ENCODE data around the gene MAPKAP1.

The MAPKAP1 gene

DNA sequence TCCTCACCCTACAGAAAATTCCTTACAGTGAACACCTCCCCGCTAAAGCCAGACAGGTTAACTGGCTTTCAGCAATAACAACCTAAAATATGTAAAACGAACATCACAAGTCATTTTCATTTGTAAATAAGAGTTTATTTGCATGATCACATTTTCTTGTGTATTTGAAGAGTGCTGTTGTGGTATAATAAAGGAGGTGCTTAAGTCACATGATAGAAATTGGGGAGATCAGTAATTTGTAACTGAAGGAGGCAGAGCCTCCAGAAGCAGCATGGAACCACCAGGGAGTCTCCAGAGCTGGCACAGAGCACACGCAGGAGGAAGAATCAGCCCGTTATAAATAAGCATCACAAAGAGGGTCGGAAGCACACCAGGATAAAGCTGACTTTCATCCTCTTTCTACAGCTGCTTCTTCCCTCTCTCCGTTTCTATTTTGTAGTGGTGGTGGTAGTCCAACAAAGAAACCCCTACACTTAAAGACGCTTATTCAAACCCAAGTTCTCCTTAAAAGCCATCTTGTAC is 210.6 kb downstream of the MAPKAP1 start:
- Histone ChIP-seq H2AFZ (ENCODE audit: low read length) (no peak overlapping the region), H3F3A (ENCODE audit: insufficient read depth, low read length) (no peaks in the 10 kb centered on the region), H3K79me2 (ENCODE audit: insufficient read depth, low read length) (no peaks in the 10 kb centered on the region), H3K27ac (ENCODE audit: low read depth, low read length, poor library complexity, severe bottlenecking) (no peak overlapping the region), H3K27me3 (ENCODE audit: insufficient read depth, low read length) (no peaks in the 10 kb centered on the region), H3K36me3 (ENCODE audit: insufficient read depth, low read length) (no peaks in the 10 kb centered on the region), H3K4me1 (ENCODE audit: insufficient read depth, low read length, severe bottlenecking) (peaks cover 8% of the 10 kb centered on the region), H3K9ac (ENCODE audit: low read length) (no peak overlapping the region), H3K4me3 (ENCODE audit: low read depth, low read length, poor library complexity, severe bottlenecking) (no peak overlapping the region), H4K20me1 (ENCODE audit: insufficient read depth, low read length) (no peaks in the 10 kb centered on the region), H3K9me3 (ENCODE audit: low read length) (no peaks in the 10 kb centered on the region), H3K4me2 (ENCODE audit: low read length) (no peak overlapping the region), H3K9me2 (ENCODE audit: low read depth, low read length) (no peaks in the 10 kb centered on the region)
- TF ChIP-seq CTCF (IDR thresholded peaks at IDR 0.05; ENCODE audit: low read length): no peak
- TF ChIP-seq EZH2 (IDR thresholded peaks at IDR 0.05; ENCODE audit: borderline replicate concordance, low read length): no peak

DNA sequence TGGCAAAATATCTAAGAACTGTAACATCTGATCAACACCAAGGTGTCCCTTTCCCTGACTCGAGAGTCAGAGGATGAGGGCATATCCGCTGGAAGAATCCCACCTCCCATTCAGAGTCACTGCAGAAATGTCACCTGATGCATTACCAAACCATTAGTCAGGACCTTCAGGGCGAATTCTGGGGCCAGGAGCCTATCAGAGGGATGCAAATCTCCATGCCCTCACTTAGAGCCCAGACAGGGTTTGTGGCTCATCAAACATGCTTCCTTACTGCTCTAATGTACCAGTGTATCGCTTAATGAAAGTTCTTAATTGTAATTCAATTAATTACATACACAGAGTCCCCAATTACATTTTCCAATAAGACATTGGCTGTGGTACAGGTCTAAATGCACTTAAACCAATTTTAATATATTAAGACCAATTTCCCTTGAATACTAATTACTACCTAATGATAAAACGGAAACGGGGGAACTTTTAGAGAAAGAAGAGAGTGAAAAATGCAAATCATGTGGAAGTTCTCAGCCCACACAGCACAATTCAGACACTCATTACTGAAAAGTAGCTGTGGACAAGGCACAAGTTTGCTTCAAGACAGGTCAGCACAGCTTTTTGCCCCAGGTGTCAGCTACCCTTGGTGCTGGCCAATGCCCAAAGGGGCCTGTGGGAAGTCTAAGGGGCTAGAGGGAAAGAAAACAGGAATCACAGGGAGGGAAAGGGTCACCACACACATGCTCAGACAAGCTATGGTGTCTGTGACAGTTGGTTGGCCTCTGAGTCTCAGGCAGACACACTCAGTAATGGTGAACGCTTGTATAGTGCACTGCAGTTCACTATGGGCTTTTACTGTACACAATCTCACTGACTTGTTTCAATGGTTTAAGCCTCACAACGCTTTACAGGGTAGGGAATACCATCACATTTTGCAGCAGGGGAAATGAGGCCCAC is 211.6 kb downstream of the MAPKAP1 start:
- Histone ChIP-seq H3K9me3 (ENCODE audit: low read length) (no peaks in the 10 kb centered on the region), H3K27ac (ENCODE audit: low read depth, low read length, poor library complexity, severe bottlenecking) (no peak overlapping the region), H3K4me2 (ENCODE audit: low read length) (no peak overlapping the region), H4K20me1 (ENCODE audit: insufficient read depth, low read length) (no peaks in the 10 kb centered on the region), H3K36me3 (ENCODE audit: insufficient read depth, low read length) (no peaks in the 10 kb centered on the region), H3K9me2 (ENCODE audit: low read depth, low read length) (no peaks in the 10 kb centered on the region), H3K79me2 (ENCODE audit: insufficient read depth, low read length) (no peaks in the 10 kb centered on the region), H3K4me3 (ENCODE audit: low read depth, low read length, poor library complexity, severe bottlenecking) (no peak overlapping the region), H3K9ac (ENCODE audit: low read length) (no peak overlapping the region), H3K4me1 (ENCODE audit: insufficient read depth, low read length, severe bottlenecking) (peaks cover 8% of the 10 kb centered on the region), H3K27me3 (ENCODE audit: insufficient read depth, low read length) (no peaks in the 10 kb centered on the region), H2AFZ (ENCODE audit: low read length) (no peak overlapping the region), H3F3A (ENCODE audit: insufficient read depth, low read length) (no peaks in the 10 kb centered on the region)
- TF ChIP-seq EZH2 (IDR thresholded peaks at IDR 0.05; ENCODE audit: borderline replicate concordance, low read length): no peak
- TF ChIP-seq CTCF (IDR thresholded peaks at IDR 0.05; ENCODE audit: low read length): no peak

GRCh38 chr9:125494653-125494915 is 212.4 kb downstream of the MAPKAP1 start:
- Histone ChIP-seq H3K27ac (ENCODE audit: low read depth, low read length, poor library complexity, severe bottlenecking) (no peak overlapping the region), H4K20me1 (ENCODE audit: insufficient read depth, low read length) (no peaks in the 10 kb centered on the region), H3K9me3 (ENCODE audit: low read length) (no peaks in the 10 kb centered on the region), H2AFZ (ENCODE audit: low read length) (no peak overlapping the region), H3K9ac (ENCODE audit: low read length) (no peak overlapping the region), H3K36me3 (ENCODE audit: insufficient read depth, low read length) (no peaks in the 10 kb centered on the region), H3K9me2 (ENCODE audit: low read depth, low read length) (no peaks in the 10 kb centered on the region), H3K79me2 (ENCODE audit: insufficient read depth, low read length) (no peaks in the 10 kb centered on the region), H3K27me3 (ENCODE audit: insufficient read depth, low read length) (no peaks in the 10 kb centered on the region), H3F3A (ENCODE audit: insufficient read depth, low read length) (no peaks in the 10 kb centered on the region), H3K4me2 (ENCODE audit: low read length) (no peak overlapping the region), H3K4me3 (ENCODE audit: low read depth, low read length, poor library complexity, severe bottlenecking) (no peak overlapping the region), H3K4me1 (ENCODE audit: insufficient read depth, low read length, severe bottlenecking) (peaks cover 8% of the 10 kb centered on the region)
- TF ChIP-seq EZH2 (IDR thresholded peaks at IDR 0.05; ENCODE audit: borderline replicate concordance, low read length) (no peak), CTCF (IDR thresholded peaks at IDR 0.05; ENCODE audit: low read length) (no peak)
